Measurements from ENCODE around the gene C1QL2.
A peak's percentile ranks its signal among the peaks of the same experiment; 100 is the strongest.

The C1QL2 gene

GRCh38 chr2:119202610-119203310 is 44.2 kb upstream of the C1QL2 start:
- Histone ChIP-seq H3K4me3 (ENCODE audit: low read depth, low read length) (no peak overlapping the region), H3K36me3 (replicated peaks) (no peaks in the 10 kb centered on the region), H3K27ac (no peak overlapping the region), H3K27me3 (replicated peaks) (no peaks in the 10 kb centered on the region)
- no peak for TF ChIP-seq CTCF (IDR thresholded peaks at IDR 0.05; ENCODE audit: low read depth, low read length, missing control alignments)
- DNase-seq: no peak
- in situ Hi-C loops (cut with HindIII; ENCODE audit: low pct_ligation_motif_present, low sequenced_read_pairs): no loop called here

- H3K4me3 ChIP-seq (ENCODE audit: low read depth, low read length): no peak overlapping the region
- no peak for DNase-seq
- no peaks in the 10 kb centered on the region for H3K27me3 ChIP-seq (replicated peaks)
- H3K36me3 ChIP-seq (replicated peaks): no peaks in the 10 kb centered on the region
- no peak overlapping the region for H3K27ac ChIP-seq
- no peak for TF ChIP-seq CTCF (IDR thresholded peaks at IDR 0.05; ENCODE audit: low read depth, low read length, missing control alignments)
- in situ Hi-C loops (cut with HindIII; ENCODE audit: low pct_ligation_motif_present, low sequenced_read_pairs): no loop called here
Measured at GRCh38 chr2:119201815-119202214, 43.3 kb upstream of the C1QL2 start.

- in situ Hi-C loops (cut with HindIII; ENCODE audit: low pct_ligation_motif_present, low sequenced_read_pairs): no loop called here
- peak; percentile 61 for DNase-seq
- TF ChIP-seq CTCF (IDR thresholded peaks at IDR 0.05; ENCODE audit: low read depth, low read length, missing control alignments): no peak
- no peak overlapping the region for H3K4me3 ChIP-seq (ENCODE audit: low read depth, low read length)
- no peak overlapping the region for H3K27ac ChIP-seq
- no peaks in the 10 kb centered on the region for H3K36me3 ChIP-seq (replicated peaks)
- peaks cover 5% of the 10 kb centered on the region for H3K27me3 ChIP-seq (replicated peaks)
Measured at GRCh38 chr2:119198240-119198840, 39.8 kb upstream of the C1QL2 start.

- Histone ChIP-seq H3K27me3 (replicated peaks) (peaks cover 5% of the 10 kb centered on the region), H3K36me3 (replicated peaks) (no peaks in the 10 kb centered on the region), H3K4me3 (ENCODE audit: low read depth, low read length) (no peak overlapping the region), H3K27ac (no peak overlapping the region)
- in situ Hi-C loops (cut with HindIII; ENCODE audit: low pct_ligation_motif_present, low sequenced_read_pairs): no loop called here
- no peak for TF ChIP-seq CTCF (IDR thresholded peaks at IDR 0.05; ENCODE audit: low read depth, low read length, missing control alignments)
- no peak for DNase-seq
Measured at GRCh38 chr2:119197529-119198239, 39.1 kb upstream of the C1QL2 start.

GRCh38 chr2:119197126-119197405 is 38.5 kb upstream of the C1QL2 start:
- Histone ChIP-seq H3K27ac (no peak overlapping the region), H3K27me3 (replicated peaks) (peaks cover 5% of the 10 kb centered on the region), H3K4me3 (ENCODE audit: low read depth, low read length) (no peak overlapping the region), H3K36me3 (replicated peaks) (no peaks in the 10 kb centered on the region)
- no peak for TF ChIP-seq CTCF (IDR thresholded peaks at IDR 0.05; ENCODE audit: low read depth, low read length, missing control alignments)
- in situ Hi-C loops (cut with HindIII; ENCODE audit: low pct_ligation_motif_present, low sequenced_read_pairs): no loop called here
- no peak for DNase-seq
